COLO668 (cell line): ENCODE results near the gene BTBD18.
"Not testable (repeated sequence)": the region's sequence is repeated elsewhere in the genome, so short reads cannot be mapped to it uniquely, and the experiment has no call there.

Experiments
- DNase-seq: peaks from one replicate; lab custom pipeline; 2025; ENCODE audit not compliant: unreplicated experiment; lab: John Stamatoyannopoulos, UW

The BTBD18 gene

GRCh38 chr11:57735619-57736298 lies 15.9 kb downstream of the BTBD18 start:
- no peak for DNase-seq

GRCh38 chr11:57732661-57733060 lies 19.0 kb downstream of the BTBD18 start:
- no peak for DNase-seq

GRCh38 chr11:57729479-57729878 lies 22.1 kb downstream of the BTBD18 start:
- no peak for DNase-seq

DNA sequence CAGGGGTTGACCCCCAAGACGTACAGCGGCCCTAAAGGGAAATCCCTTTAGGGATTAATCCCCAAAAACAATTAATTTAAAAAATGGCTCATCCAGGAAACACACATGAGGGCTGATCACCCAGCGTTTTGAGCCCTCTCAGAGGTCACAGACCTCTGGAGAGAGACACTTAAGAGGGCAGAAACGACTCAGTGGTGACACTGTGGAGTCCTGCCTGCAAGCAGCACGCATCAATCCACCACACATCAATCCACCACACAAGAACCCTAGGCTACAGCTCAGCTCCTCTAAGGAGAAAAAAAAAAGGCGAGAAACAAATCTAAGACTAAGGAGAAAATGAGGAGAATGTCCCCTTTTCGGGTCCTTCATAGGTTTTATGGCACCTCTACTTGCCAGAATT lies 22.8 kb downstream of the BTBD18 start:
- DNase-seq = no peak

- no peak for DNase-seq
These were observed 24.4 kb downstream of the BTBD18 start for GRCh38 chr11:57727185-57727584.

DNA sequence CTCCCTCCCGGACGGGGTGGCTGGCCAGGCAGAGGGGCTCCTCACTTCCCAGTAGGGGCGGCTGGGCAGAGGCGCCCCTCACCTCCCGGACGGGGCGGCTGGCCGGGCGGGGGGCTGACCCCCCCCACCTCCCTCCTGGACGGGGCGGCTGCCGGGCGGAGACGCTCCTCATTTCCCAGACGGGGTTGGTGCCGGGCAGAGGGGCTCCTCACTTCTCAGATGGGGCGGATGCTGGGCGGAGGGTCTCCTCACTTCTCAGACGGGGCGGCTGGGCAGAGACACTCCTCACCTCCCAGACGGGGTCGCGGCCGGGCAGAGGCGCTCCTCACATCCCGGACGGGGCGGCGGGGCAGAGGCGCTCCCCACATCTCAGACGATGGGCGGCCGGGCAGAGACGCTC lies 34.9 kb downstream of the BTBD18 start:
- not testable (repeated sequence) for DNase-seq

DNA sequence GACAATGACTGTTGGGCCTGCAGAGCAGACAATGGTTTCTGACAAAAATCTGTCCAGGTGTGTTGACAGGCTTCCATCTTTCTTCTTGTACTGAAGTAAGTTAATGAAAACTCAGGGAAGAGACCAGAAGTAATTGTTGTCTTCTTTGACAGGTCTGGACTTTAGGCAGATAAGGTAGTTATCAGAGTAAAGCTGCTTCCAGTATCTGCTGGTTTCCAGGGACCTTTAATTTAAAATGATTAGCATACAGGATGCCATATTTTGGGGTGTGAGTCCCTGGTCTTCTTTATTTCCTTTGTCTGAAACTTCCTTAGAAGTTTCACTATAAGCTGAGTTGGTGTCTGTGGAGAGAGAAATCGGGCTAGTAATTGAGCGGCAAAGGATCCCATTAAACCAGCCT lies 37.8 kb downstream of the BTBD18 start:
- no peak for DNase-seq

GRCh38 chr11:57712256-57713150 lies 39.1 kb downstream of the BTBD18 start, which contains the start of gene TMX2:
Gene TMX2 (plus strand): TSS chr11:57712593. CDS start chr11:57712619, 26 bp downstream.
- DNase-seq = peak; percentile 91

DNA sequence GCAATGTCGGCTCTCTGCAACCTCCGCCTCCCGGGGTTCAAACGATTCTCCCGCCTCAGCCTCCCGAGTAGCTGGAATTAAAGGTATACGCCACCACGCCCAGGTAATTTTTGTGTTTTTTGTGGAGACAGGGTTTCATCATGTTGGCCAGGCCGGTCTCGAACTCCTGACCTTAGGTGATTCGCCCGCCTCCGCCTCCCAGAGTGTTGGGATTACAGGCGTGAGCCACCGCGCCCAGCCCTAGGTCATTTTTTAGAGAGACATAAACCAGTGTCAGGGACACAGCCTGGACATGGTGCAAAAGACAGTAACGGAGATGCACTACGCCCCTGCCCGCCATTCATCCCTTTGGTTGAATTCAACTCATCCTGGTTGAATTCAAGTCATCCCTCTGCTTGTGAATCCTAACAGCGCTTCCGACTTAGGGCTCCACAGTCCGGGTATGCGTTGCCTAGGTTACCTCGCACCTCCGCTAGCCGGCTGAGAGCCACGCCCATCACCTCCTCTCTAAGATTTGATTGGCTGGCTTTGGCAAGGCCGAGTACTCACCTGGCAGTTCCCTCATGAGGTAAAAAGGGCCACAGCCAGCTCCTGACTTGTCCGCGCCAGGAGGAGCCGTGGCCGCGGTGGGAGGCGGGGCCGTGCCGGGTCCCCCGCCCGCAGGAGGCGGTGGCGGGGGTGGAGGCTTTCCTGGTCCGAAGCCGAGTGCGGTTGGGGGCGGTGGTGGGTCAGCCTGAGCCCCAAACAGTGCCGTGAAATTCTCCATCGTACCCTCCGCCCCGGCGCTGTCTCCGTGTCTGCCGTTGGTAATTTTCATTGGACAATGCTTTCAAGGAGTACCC lies 40.0 kb downstream of the BTBD18 start, which contains the start of gene MED19:
TSS of gene MED19 (minus strand) at position 802 of the 842 bp plus-strand sequence. CDS start at position 766, 36 bp downstream.
- DNase-seq = peak; percentile 88

DNA sequence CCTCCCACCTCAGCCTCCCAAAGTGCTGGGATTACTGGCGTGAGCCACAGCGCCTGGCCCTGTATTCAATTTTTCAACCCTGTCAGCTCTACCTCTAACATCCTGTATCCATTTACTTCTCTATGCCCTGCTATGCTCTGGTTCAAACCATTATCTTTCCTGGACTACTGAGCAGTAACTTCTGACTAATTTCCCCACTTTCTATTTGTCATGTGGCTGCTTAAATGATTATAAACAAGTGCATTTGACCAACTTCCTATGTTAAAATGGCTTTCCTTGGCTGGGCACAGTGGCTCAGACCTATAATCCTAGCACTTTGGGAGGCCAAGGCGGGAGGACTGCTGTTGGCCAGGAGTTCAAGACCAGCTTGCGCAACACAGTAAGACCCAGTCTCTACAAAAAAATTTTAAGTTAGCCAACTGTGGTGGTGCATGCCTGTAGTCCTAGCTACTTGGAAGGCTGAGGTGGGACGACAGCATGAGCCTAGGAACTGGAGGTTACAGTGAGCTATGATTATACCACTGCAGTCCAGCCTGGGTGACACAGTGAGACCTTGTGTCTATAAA lies 41.7 kb downstream of the BTBD18 start:
- no peak for DNase-seq

DNA sequence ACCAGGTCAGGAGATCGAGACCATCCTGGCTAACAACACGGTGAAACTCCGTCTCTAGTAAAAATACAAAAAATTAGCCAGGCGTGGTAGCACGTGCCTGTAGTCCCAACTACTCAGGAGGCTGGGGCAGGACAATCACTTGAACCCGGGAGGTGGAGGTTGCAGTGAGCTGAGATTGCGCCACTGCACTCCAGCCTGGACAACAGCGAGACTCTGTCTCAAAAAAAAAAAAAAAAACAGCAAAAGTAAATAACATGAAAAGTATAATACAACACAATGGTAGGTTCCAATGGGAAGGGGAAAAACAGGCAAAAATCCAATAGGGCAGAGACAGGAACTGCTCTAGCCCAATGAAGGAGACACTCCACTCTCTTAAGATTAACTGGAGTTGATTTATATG lies 46.2 kb downstream of the BTBD18 start:
- DNase-seq = not testable (repeated sequence)

GRCh38 chr11:57704932-57705331 lies 46.7 kb downstream of the BTBD18 start:
- DNase-seq = no peak

DNA sequence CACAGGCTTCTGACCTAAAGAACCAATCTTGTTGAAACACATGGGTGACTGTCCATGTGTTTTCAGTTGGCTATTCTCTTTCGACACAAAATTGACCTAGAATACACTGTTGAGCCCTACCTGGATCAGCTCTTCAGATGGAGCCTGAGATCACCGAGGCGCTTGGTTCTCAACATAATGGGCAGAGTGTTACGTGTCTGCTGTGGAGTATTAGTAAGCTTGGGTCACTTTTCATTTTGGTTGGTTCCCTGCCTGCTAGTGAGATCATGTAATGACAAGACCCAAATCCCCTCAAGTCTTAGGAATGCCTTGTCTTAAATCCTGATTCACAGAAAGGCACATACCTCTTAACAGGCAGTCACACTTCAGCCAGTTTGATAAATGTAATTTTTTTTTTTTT lies 48.3 kb downstream of the BTBD18 start:
- no peak for DNase-seq

- DNase-seq = no peak
These were observed 51.2 kb downstream of the BTBD18 start for GRCh38 chr11:57700425-57700824.

- DNase-seq = no peak
These were observed 51.8 kb downstream of the BTBD18 start for GRCh38 chr11:57699813-57700212.

DNA sequence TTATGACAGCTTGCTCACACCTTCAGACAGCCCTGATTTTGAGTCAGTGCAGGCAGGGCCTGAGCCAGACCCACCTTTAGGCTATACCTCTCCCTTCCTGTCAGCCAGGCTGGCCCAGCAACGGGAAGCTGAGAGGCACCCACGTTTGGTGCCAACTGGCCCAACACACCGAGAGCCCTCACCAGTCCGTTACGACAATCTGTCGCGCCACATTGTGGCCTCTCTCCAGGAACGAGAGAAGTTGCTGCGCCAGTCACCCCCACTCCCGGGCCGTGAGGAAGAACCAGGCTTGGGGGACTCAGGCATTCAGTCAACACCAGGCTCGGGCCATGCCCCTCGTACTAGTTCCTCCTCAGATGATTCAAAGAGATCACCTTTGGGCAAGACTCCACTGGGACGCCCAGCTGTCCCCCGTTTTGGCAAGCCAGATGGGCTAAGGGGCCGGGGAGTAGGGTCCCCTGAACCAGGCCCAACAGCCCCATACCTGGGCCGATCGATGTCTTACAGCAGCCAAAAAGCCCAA lies 52.7 kb downstream of the BTBD18 start:
- no peak for DNase-seq
